AG08396 (cell line): ENCODE measurements around the gene JAG1.

Source experiments
- DNase-seq: peaks from one replicate; pipeline ENCODE4 v3.0.0; 2012; ENCODE audit warnings: low spot score, mixed read lengths

JAG1 gene

GRCh38 chr20:10673842-10674683 is at the start of gene JAG1:
Gene JAG1 (minus strand): TSS chr20:10673999. CDS start chr20:10673530, 469 bp downstream.
- DNase-seq, result peak; percentile 99

- DNase-seq, result no peak
These were observed 48.2 kb upstream of the JAG1 start for GRCh38 chr20:10721976-10722375.

DNA sequence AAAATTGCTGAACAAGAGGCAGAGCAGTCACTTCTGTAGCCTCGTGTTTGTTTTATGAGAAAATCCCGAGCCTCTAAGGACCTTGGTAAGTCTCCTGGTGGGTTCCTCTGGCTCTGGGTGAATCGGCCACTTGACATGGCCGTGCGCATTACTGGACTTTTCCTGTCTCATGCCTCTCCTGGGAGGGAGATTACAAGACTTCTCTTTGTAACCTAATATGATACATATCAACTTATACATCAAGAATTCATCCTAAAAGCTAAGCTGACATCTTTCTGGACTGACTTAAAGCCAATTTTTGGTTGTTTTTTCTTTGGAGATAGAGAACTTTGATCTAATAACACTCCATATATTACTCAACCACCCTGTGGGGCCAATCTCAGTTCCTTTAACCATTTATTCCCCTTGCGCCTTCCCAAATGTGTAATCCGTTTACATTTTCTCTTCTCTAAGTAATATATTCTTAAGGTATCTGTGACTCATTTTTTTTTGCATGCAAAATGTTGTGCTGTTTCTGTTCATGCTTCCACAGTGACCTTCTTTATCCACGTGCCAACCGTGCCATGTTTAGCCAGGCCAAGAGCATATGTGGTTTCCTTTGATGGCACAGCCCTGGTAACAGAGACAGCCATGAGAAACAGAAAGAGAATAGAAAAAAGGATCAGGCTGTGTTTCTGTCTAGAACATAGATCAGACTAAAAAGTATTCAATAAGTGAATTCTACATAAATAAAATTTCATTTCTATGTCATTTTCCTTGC is 47.5 kb upstream of the JAG1 start:
- no peak for DNase-seq

- DNase-seq, result no peak
These were observed 46.8 kb upstream of the JAG1 start for GRCh38 chr20:10720565-10720964.

DNA sequence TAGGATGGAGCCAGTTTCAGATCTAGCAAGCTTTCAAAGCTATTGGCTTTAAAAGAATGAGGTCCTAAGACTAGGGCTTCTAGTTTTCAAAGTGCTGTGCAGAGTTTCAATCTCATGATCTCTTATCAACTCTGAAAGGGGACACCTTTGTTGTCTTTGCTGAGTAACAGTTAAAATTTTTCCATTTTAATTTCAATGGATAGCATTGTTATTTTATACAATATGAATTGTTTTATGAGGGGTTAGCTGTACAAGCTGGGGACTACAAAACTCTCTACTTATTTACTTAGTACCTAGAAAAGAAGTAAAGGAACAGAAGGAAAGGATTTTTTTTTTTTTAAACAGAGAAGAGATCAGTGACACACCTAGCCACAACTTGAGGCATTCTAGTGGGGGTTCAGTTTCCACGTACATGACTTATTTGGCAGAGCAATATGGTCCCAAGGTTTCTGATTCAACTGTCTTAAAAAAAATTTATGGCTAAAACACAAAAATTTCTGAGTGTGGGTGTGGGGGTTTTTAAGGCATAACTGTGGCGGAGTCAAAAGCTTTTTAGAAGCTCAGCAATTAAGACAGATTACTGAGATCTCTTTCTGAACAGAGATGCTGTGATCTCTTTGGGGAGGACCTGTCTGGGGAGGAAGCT is 46.1 kb upstream of the JAG1 start:
- DNase-seq, result no peak

DNA sequence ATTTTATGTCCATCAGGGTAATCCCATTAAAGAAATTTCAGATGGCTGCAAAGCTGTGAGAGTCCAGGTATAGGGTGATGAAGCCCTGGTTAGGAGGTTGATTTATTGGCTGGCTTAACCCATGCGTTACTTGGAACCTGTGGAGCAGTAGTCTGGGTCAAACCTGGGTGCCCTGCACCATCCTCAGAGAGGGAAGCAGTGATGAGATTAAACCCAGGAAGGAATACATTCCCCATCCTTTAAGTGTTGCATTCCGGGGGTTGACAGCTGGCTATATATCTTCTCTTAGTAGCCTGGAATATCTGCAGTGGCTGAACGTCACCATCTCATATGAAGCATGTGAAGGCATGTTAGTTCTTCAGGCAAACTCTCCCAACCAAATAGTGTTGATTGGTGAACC is 44.9 kb upstream of the JAG1 start:
- DNase-seq, result no peak

DNA sequence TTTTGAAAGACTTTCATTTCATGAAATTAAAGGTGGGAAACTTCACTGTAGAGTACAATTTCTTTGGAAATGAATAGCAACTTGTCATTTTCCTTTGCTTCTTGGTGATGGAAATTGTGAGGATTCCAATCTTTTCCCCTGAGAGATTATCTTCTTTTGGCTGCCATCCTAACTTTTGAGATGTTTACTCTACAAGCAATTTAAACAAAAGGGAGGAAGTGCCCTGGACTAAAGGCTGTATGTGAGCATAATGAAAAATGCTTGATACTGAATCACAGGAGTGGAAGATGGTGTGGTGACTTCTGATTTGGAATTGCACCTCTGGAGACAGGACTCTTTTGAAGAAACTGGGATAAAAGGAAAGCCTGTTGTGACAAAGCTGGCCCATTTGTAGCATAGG is 43.1 kb upstream of the JAG1 start:
- DNase-seq, result no peak

DNA sequence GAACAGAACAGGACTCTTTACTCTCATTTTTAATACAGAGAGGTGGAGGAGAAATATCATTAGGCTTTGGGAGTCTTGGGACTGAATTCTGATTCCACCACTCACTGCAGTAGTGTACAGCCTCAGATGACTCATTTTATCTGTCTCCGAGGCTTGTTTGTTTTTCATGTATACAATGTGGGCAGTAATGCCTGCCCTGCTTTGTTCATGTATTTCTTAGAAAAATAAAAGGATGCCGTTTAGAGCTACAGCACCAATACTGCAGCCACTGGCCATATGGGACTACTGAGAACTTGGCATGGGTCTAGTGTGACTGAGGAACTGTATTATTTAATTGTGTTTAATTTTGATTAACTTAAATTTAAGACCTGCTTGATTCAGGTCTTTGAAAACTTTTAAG is 41.2 kb upstream of the JAG1 start:
- DNase-seq, result peak; percentile 49

DNA sequence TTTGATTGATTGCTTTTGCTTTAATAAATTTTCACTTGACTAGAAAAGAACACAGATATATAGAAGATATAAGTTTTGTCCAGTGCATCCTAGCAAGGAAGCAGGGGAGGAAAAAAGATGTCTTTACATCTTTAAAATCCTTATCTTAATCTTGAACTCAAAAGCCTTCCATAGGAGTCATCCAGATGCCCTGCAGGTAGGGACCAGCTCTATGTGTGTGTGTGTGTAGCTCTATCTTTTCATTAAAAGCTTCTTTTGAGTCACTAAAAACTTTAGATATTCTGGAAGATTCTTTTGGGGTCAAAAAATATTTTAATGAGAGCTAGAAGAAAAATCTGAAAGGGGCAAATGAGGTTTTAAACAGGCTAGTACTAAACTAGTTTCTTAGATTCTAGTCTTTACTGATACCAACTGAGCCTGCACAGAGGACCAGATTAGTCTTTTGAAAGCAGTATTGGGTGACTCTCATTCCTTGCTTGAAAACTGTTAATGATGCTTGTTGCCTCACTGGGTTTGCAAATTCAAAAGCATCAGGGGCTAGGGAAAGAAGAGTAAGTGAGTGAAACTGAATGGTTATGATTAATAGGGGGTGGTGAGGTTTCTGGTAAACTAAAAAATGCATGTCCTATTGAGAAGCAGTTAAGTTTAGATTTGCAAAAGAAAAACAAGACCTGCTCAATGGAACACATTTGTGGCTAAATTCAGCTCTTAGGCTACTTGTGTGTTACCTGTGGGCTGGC is 40.6 kb upstream of the JAG1 start:
- DNase-seq, result no peak

GRCh38 chr20:10713161-10713560 is 39.4 kb upstream of the JAG1 start:
- no peak for DNase-seq

- no peak for DNase-seq
These were observed 38.2 kb upstream of the JAG1 start for GRCh38 chr20:10711903-10712451.

GRCh38 chr20:10710991-10711775 is 37.4 kb upstream of the JAG1 start:
- DNase-seq, result no peak

DNA sequence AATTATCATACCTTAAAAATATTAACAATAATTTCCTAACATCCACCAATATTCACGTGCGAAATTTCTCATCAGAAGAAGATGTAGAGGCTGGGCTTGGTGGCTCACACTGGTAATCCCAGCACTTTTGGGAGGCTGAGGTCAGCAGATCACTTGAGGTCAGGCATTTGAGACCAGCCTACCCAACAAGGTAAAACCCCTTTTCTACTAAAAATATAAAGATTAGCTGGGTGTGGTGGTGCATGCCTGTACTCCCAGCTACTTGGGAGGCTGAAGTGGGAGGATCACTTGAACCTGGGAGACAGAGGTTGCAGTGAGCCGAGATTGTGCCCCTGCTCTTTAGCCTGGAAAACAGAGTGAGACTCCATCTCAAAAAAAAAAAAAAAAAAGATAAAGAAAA is 36.1 kb upstream of the JAG1 start:
- no peak for DNase-seq

- peak; percentile 41 for DNase-seq
These were observed 34.8 kb upstream of the JAG1 start for GRCh38 chr20:10708351-10709185.

DNA sequence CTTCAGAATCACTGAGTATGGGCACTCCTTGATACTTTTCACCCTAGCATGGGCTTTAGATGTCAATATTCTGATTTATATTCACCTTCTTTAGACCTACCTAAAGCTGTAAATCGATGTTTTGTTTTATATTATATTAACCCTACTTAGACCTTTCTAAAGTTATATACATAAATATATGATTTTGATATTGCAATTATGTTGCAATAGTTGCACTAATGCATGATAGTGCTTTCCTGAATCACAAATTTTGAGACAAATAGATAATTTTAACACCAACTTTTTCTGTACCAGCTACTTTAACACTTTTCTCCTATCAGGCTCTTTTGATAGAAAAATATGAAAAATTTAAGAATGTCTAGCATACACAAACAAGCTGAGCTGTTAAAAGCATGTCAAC is 34.0 kb upstream of the JAG1 start:
- DNase-seq, result no peak

DNA sequence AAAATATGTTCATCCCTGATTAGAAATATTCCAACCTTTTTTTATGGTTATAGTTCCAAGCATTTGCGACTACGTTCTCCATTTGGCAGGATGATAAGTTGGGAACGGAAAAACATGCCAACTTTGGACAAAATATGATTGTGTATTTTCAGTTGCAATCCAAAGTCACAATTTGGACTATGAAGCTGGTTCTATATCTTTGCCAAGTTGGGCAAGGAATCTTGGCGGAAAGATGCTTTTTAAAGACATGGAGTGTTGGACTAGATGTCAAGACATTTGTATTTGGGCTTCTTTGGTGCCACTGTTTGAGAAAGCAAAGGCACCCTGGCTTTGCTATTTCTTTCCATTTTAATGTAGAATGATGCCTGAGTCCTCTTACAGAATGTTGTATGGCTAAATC is 33.3 kb upstream of the JAG1 start:
- no peak for DNase-seq

GRCh38 chr20:10706460-10706811 is 32.6 kb upstream of the JAG1 start:
- DNase-seq, result no peak

GRCh38 chr20:10705801-10706459 is 32.1 kb upstream of the JAG1 start:
- no peak for DNase-seq

DNA sequence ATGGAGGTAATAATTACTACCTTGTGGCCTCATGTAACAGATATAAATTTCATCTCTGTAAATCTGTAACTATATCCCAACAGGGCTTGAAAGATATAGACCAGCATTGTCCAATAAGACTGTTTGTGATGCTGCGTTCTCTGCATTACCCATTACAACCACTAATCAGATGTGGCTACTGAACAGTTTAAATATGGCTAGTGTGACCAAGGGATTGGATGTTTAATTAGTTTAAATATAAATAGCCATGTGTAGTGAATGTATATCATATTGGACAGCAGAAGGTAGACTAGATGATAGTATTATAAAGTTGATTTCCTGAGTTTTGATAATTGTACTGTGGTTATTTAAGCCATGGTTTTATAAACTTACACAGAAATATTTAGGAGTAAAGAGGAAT is 27.8 kb upstream of the JAG1 start:
- no peak for DNase-seq

GRCh38 chr20:10699941-10700340 is 26.1 kb upstream of the JAG1 start:
- no peak for DNase-seq
